Stomach (tissue), 9 donors: ENCODE measurements around the gene B4GALT4. TPM values are rescaled to one million over a fixed set of nuclear protein-coding genes. Genes with fewer than 3 reads are reported as not detected.

Experiments used
- DNase-seq, 2 donors: peaks; one replicate each; pipeline versions ENCODE4 v3.0.0 to v3.0.0-alpha.2; 2013 to 2019
- H3K27ac ChIP-seq, 5 donors: fragments of 200-600 bp in 4 of 5; sonication (generic) in 4 of 5; one replicate each; pipeline ENCODE4 v1.5.1; 2013 to 2019; ENCODE audit warnings: mild to moderate bottlenecking in 1 of 5, moderate library complexity in 1 of 5
- H3K27me3 ChIP-seq, 3 donors: fragments of 200-600 bp; sonication (generic); one replicate each; pipeline ENCODE4 v1.5.1; 2017 to 2019; ENCODE audit warnings: mixed run types in 1 of 3
- H3K36me3 ChIP-seq, 4 donors: fragments of 200-600 bp; sonication (generic); 1 replicate in 3 of 4; 2 replicates in 1 of 4; pipeline ENCODE4 v1.5.1; 2016 to 2019
- H3K4me1 ChIP-seq, 4 donors: fragments of 200-600 bp; sonication (generic); one replicate each; pipeline ENCODE4 v1.5.1; 2016 to 2019
- H3K4me3 ChIP-seq, 4 donors: fragments of 200-600 bp; sonication (generic) in 3 of 4; one replicate each; pipeline ENCODE4 v1.5.1; 2016 to 2019; ENCODE audit warnings: mild to moderate bottlenecking in 1 of 4
- H3K9me3 ChIP-seq, 4 donors: fragments of 200-600 bp; sonication (generic); one replicate each; pipeline ENCODE4 v1.5.1; 2016 to 2019
- EP300 ChIP-seq: sonication (generic); formaldehyde crosslinking; IDR thresholded peaks from one replicate; pipeline ENCODE4 v1.6.1; 2017; ENCODE audit warnings: antibody characterized with exemption
- POLR2A ChIP-seq, 4 donors: fragments of 450-650 bp; IDR thresholded peaks; one replicate each; pipeline ENCODE4 v1.6.1; 2016; ENCODE audit warnings: antibody characterized with exemption in 4 of 4, control low read depth in 2 of 4, mild to moderate bottlenecking in 1 of 4, moderate library complexity in 1 of 4
- POLR2AphosphoS5 ChIP-seq, 3 donors: sonication (generic); formaldehyde crosslinking; IDR thresholded peaks; one replicate each; pipeline ENCODE4 v1.6.1; 2016; ENCODE audit warnings: antibody characterized with exemption in 3 of 3
- WGBS, 5 donors: extraction: QIAGEN DNeasy Blood & Tissue Kit in 3 of 5; methylation state at CpG; one replicate each; pipeline versions ENCODE4 v1.1.5 to v1.1.7; 2013 to 2018; 5-methylcytosine and 5-hydroxymethylcytosine counted together
- intact Hi-C: fragments of 100-400 bp; cut with DNase I; formaldehyde crosslinking; loops from one replicate; pipeline ENCODE4 v1.15.1; 2023; ENCODE audit warnings: low total_unique reads
- polyA plus RNA-seq, 3 donors: library from polyadenylated mRNA; stranded (reverse); fragments of 200-250 nt; gene quantifications; one replicate each; pipeline ENCODE4 v1.2.3, GENCODE V29; 2013
- total RNA-seq, 5 donors: library from RNA; depleted of rRNA; stranded (reverse); fragments of >200 nt; gene quantifications; one replicate each; pipeline versions ENCODE4 v1.1.0 to v1.2.3, GENCODE V29; 2014 to 2016
- TF ChIP-seq, protein P1 (sequence below), 7 experiments: fragments of 450-650 bp in 4 of 7; fragments of 200-600 bp in 3 of 7; sonication (generic) in 3 of 7; IDR thresholded peaks; one replicate each; pipeline ENCODE4 v1.5.1; 2016 to 2019; ENCODE audit warnings: antibody characterized with exemption in 7 of 7, control low read depth in 2 of 7, mild to moderate bottlenecking in 1 of 7
- donor health status: healthy with polysubstance abuse.
- donor health status: Bipolar disorder and iron deficiency.
- donor health status: healthy.

Gene B4GALT4
- total and polyA plus RNA-seq, 8 donors: 5.5 to 39.7 (median 14.0) TPM

DNA sequence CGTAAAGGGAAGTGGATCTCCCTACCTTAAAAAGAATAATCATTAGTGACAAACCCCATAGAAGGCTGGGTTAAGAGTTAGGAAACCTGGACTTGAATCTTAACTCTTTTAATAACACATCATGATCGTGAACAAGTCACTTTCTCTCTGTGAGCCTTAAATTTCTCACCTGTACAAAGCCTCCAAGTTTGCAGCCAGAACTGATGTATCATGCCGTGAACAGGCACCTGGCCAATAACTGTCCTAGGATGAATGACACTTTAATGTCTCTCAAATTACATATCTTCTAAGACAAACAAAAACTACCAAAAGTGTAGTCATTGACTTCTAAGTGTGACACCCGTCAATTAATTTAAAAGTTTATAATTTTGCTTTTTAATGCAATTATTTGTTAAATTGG, 63.4 kb downstream of the B4GALT4 start:
- H3K27ac ChIP-seq: peak overlapping the region in 1 of 5 donors; percentile 59
- no peaks in the 10 kb centered on the region for H3K36me3 ChIP-seq
- no peak overlapping the region for H3K4me3 ChIP-seq
- H3K4me1 ChIP-seq: no peaks in the 10 kb centered on the region
- no peaks in the 10 kb centered on the region for H3K9me3 ChIP-seq
- intact Hi-C loops: no loop called here
- TF ChIP-seq POLR2AphosphoS5 (IDR thresholded peaks at IDR 0.05) (no peak), EP300 (no peak), POLR2A (IDR thresholded peaks at IDR 0.05) (no peak)
- TF ChIP-seq, protein P1, sequence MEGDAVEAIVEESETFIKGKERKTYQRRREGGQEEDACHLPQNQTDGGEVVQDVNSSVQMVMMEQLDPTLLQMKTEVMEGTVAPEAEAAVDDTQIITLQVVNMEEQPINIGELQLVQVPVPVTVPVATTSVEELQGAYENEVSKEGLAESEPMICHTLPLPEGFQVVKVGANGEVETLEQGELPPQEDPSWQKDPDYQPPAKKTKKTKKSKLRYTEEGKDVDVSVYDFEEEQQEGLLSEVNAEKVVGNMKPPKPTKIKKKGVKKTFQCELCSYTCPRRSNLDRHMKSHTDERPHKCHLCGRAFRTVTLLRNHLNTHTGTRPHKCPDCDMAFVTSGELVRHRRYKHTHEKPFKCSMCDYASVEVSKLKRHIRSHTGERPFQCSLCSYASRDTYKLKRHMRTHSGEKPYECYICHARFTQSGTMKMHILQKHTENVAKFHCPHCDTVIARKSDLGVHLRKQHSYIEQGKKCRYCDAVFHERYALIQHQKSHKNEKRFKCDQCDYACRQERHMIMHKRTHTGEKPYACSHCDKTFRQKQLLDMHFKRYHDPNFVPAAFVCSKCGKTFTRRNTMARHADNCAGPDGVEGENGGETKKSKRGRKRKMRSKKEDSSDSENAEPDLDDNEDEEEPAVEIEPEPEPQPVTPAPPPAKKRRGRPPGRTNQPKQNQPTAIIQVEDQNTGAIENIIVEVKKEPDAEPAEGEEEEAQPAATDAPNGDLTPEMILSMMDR (IDR thresholded peaks at IDR 0.05): no peak
- DNase-seq: no peak
- 68 to 84% (median 82%) methylated on average over 4 of the region's 4 CpGs for WGBS, 5 donors
- H3K27me3 ChIP-seq: no peaks in the 10 kb centered on the region

GRCh38 chr3:119176778-119177177, 63.9 kb downstream of the B4GALT4 start:
- Histone ChIP-seq H3K27ac (peak overlapping the region in 4 of 5 donors; percentile 10 to 72 (median 59)), H3K4me1 (no peaks in the 10 kb centered on the region), H3K27me3 (no peaks in the 10 kb centered on the region), H3K9me3 (no peaks in the 10 kb centered on the region), H3K4me3 (no peak overlapping the region), H3K36me3 (no peaks in the 10 kb centered on the region)
- 58 to 67% (median 60%) methylated on average over 4 of the region's 4 CpGs for WGBS, 5 donors
- intact Hi-C loops: no loop called here
- DNase-seq: no peak
- TF ChIP-seq POLR2A (IDR thresholded peaks at IDR 0.05) (no peak), POLR2AphosphoS5 (IDR thresholded peaks at IDR 0.05) (no peak), EP300 (no peak)
- TF ChIP-seq, protein P1 (IDR thresholded peaks at IDR 0.05): no peak

DNA sequence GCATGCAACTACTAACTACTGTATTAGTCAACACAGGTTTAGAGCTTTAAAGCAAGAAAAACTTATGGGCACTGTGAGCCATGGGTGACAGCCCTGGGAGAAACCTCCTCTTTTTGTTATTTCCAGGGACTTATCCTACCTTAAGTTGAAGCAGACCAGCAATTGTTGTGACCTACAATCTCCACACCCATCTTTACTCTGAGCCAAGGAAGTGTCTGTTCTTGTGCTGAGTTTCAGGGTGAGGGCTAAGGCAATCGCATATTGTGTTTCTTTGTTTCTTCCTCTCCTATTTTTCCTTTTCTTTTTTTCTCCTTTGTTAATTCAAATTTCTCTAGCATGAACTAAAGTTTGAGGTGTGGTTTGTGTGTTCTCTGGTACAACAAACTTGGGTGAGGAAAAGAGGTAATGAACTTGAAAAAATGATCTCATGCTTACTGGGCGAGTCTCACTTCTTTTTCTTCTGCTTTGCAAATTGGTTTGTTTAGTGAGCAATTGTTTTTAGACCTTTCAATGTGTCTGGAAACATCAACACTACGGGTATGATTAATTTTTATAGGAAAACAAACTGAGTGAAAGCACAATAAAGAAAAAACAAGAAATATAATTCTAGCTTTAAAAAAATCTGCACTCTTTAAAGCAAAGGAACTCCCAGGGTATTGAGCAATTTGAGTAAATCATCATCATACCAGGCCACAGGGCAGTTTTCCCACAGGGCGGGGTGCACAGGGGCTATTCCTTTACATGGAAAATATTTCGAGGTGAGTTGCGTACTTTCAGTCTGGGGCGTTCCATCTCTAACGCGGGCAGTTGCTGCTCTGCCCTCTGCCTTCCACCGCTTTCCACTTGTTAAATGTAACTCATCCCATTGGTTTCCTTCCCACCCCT, 64.6 kb downstream of the B4GALT4 start:
- Histone ChIP-seq H3K27me3 (no peaks in the 10 kb centered on the region), H3K27ac (peak overlapping the region in 4 of 5 donors; percentile 10 to 72 (median 59)), H3K36me3 (no peaks in the 10 kb centered on the region), H3K9me3 (no peaks in the 10 kb centered on the region), H3K4me3 (no peak overlapping the region), H3K4me1 (no peaks in the 10 kb centered on the region)
- 39 to 67% (median 60%) methylated on average over 10 of the region's 10 CpGs for WGBS, 5 donors
- TF ChIP-seq POLR2A (IDR thresholded peaks at IDR 0.05) (no peak), POLR2AphosphoS5 (IDR thresholded peaks at IDR 0.05) (no peak), EP300 (no peak)
- TF ChIP-seq, protein P1 (IDR thresholded peaks at IDR 0.05): no peak
- peak; percentile 46 to 85 for DNase-seq
- intact Hi-C loops: no loop called here

GRCh38 chr3:119173325-119173724, 67.4 kb downstream of the B4GALT4 start, which contains the start of gene UPK1B:
UPK1B (plus strand) TSS chr3:119173598; CDS start chr3:119186742, 13,144 bp downstream.
- Histone ChIP-seq H3K4me3 (no peak within 1 kb of the TSS), H3K4me1 (no peaks in the 10 kb centered on the region), H3K9me3 (no peaks in the 10 kb centered on the region), H3K27me3 (no peaks in the 10 kb centered on the region), H3K27ac (no peak within 1 kb of the TSS), H3K36me3 (no peaks in the 10 kb centered on the region)
- 25 to 34% (median 30%) methylated on average over 13 of the region's 13 CpGs for WGBS, 5 donors
- peak in 1 of 2 donors; percentile 61 for DNase-seq
- intact Hi-C loops: no loop called here
- TF ChIP-seq POLR2AphosphoS5 (IDR thresholded peaks at IDR 0.05): no peak
- TF ChIP-seq POLR2A (IDR thresholded peaks at IDR 0.05): no peak
- no peak for TF ChIP-seq EP300
- TF ChIP-seq, protein P1 (IDR thresholded peaks at IDR 0.05): no peak
